GM19238 (cell line): Measurements from ENCODE around the gene CDA.

ENCODE experiments used
- DNase-seq: peaks from one replicate; pipeline ENCODE4 v3.0.0; 2011; ENCODE audit warnings: low spot score; ENCODE audit not compliant: insufficient read length

Gene CDA

GRCh38 chr1:20588634-20589225, at the start of gene CDA:
Gene CDA (plus strand): TSS chr1:20589097. CDS start chr1:20589130, 33 bp downstream.
- no peak for DNase-seq

GRCh38 chr1:20540281-20540680, 48.6 kb upstream of the CDA start:
- DNase-seq = no peak

GRCh38 chr1:20546637-20547036, 42.3 kb upstream of the CDA start:
- no peak for DNase-seq

GRCh38 chr1:20551161-20551560, 37.7 kb upstream of the CDA start:
- no peak for DNase-seq

GRCh38 chr1:20551945-20552727, 36.8 kb upstream of the CDA start, which contains the start of gene FAM43B:
Gene FAM43B (plus strand): TSS chr1:20552573. CDS start chr1:20552974, 401 bp downstream.
- no peak for DNase-seq

GRCh38 chr1:20552728-20553445, 36.0 kb upstream of the CDA start:
- DNase-seq = no peak

- no peak for DNase-seq
Measured at GRCh38 chr1:20555025-20555757, 33.7 kb upstream of the CDA start.

- DNase-seq = no peak
Measured at GRCh38 chr1:20555758-20556120, 33.2 kb upstream of the CDA start.

- DNase-seq = no peak
Measured at GRCh38 chr1:20558191-20558590, 30.7 kb upstream of the CDA start.

GRCh38 chr1:20560966-20561365, 27.9 kb upstream of the CDA start:
- no peak for DNase-seq

- DNase-seq = no peak
Measured at GRCh38 chr1:20565234-20565633, 23.7 kb upstream of the CDA start.

- DNase-seq = no peak
Measured at GRCh38 chr1:20569523-20570098, 19.3 kb upstream of the CDA start.

- DNase-seq = no peak
Measured at GRCh38 chr1:20571427-20571826, 17.5 kb upstream of the CDA start.

- no peak for DNase-seq
Measured at GRCh38 chr1:20573987-20574386, 14.9 kb upstream of the CDA start.

- DNase-seq = peak; percentile 78
Measured at GRCh38 chr1:20574686-20575540, 14.0 kb upstream of the CDA start.

GRCh38 chr1:20575541-20576336, 13.2 kb upstream of the CDA start:
- DNase-seq = no peak

- no peak for DNase-seq
Measured at GRCh38 chr1:20578062-20578461, 10.8 kb upstream of the CDA start.

- no peak for DNase-seq
Measured at GRCh38 chr1:20578721-20579395, 10.0 kb upstream of the CDA start.

- no peak for DNase-seq
Measured at GRCh38 chr1:20584890-20585289, 4.0 kb upstream of the CDA start.
